Mucosa of descending colon (tissue), 3 donors: ENCODE results near the gene TXNRD2. TPM values are rescaled to one million over a fixed set of nuclear protein-coding genes. Genes with fewer than 3 reads are reported as not detected.

Experiments used
- ATAC-seq: fragments of 200-7000 bp; cut with Tn5 transposase; one replicate; pipeline ENCODE4 v1.9.1; 2020; ENCODE audit warnings: mild to moderate bottlenecking, moderate library complexity
- DNase-seq, 3 donors: peaks; one replicate each; pipeline ENCODE4 v3.0.0-alpha.2; 2020
- H3K36me3 ChIP-seq: fragments of 200-600 bp; one replicate; pipeline ENCODE4 v1.8.0; 2021; ENCODE audit warnings: low read depth, mild to moderate bottlenecking
- H3K4me1 ChIP-seq: fragments of 200-600 bp; one replicate; pipeline ENCODE4 v1.8.0; 2021; ENCODE audit warnings: low read depth, mild to moderate bottlenecking
- H3K4me3 ChIP-seq: fragments of 200-600 bp; one replicate; pipeline ENCODE4 v1.8.0; 2021; ENCODE audit warnings: mild to moderate bottlenecking
- H3K9me3 ChIP-seq: fragments of 200-600 bp; one replicate; pipeline ENCODE4 v1.8.0; 2021; ENCODE audit warnings: mild to moderate bottlenecking
- CTCF ChIP-seq: fragments of 200-600 bp; IDR thresholded peaks from one replicate; pipeline ENCODE4 v1.8.0; 2022; ENCODE audit warnings: antibody characterized with exemption, mild to moderate bottlenecking
- intact Hi-C, 2 donors: fragments of 100-400 bp; cut with DNase I in 1 of 2; cut with micrococcal nuclease in 1 of 2; formaldehyde crosslinking; loops; one replicate each; pipeline versions ENCODE4 v1.11.0 to v1.11.1; 2022; cut with DNase I, micrococcal nuclease
- total RNA-seq, 3 donors: library from RNA; stranded (reverse); fragmentation: NEBNext Ultra II Directional in 2 of 3; extraction: Animal tissue kit (Norgen Biotek cat#: 25700) in 2 of 3; gene quantifications; one replicate each; pipeline versions ENCODE4 v1.2.1 to v1.2.4, GENCODE V29; 2021 to 2023
- donor health status: DM: no; HTN: no; CAD: no; lungs with moderate emphysema.
- donor health status: DM: no; HTN: no; CAD: no.
- donor health status: DM: no; HTN: yes; CAD: no.

The TXNRD2 gene
- total RNA-seq, 3 donors from 2014 or later: 20.9 to 23.6 (median 22.6) TPM

- peaks cover 23% of the 10 kb centered on the region for H3K4me1 ChIP-seq
- no peaks in the 10 kb centered on the region for H3K9me3 ChIP-seq
- peaks cover 3% of the 10 kb centered on the region for H3K36me3 ChIP-seq
- no peak for ATAC-seq
- intact Hi-C loops: no loop called here
- TF ChIP-seq CTCF: no peak
- DNase-seq: peak in 2 of 3 donors; percentile 8 to 11
- no peak overlapping the region for H3K4me3 ChIP-seq
Measured at GRCh38 chr22:19958083-19959042, 16.7 kb upstream of the TXNRD2 start.

- ATAC-seq: no peak
- H3K36me3 ChIP-seq: no peaks in the 10 kb centered on the region
- no peak for TF ChIP-seq CTCF
- no peaks in the 10 kb centered on the region for H3K9me3 ChIP-seq
- intact Hi-C loops: no loop called here
- no peak overlapping the region for H3K4me3 ChIP-seq
- peak in 2 of 3 donors; percentile 19 to 45 for DNase-seq
- peaks cover 17% of the 10 kb centered on the region for H3K4me1 ChIP-seq
Measured at GRCh38 chr22:19957445-19957844, 15.8 kb upstream of the TXNRD2 start.

DNA sequence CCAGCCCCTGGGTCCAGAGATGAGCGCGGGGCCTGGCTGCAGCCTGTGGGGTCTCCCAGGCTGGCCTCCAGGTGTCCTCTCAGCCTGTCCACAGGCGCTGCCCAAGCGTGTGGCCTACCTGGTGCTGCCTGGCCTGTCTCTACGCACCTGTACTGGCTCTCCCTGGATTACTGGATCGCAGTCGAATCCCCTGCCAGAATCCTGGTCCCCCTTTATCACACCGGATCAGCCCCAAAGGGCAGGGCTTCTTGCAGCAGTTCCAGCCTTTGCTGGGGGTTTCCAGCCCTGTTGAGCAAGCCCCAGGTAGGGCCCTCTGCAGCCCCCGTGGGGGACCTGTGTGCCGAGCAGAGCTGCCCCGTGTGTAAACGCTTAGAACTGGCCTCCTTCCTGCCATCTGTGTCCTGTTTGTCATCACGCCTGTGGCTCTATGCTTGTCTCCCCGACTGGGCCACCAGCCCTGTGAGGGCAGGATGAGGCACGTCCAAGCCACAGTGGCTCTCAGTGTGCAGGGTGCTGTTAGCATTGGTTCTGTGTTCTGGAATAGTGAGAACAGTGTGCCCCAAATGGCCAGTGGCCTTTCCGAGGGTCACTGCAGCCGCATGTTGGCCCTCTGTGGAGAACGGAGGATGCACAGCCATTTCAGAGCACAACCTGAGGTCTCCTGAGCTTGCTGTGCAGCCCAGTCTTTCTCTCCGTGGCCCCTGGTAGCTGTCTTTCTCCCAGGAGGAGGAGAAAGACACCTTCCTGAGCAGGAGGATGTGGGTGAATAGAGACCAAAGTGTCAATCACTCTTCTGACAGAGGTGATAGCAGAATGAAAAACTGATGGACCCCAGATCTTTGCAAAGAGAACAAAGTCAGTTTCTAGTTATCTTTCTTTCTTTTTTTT, 13.9 kb upstream of the TXNRD2 start:
- DNase-seq: peak in 2 of 3 donors; percentile 19 to 44
- intact Hi-C loops: no loop called here
- no peak for ATAC-seq
- H3K9me3 ChIP-seq: no peaks in the 10 kb centered on the region
- no peak for TF ChIP-seq CTCF
- no peaks in the 10 kb centered on the region for H3K36me3 ChIP-seq
- H3K4me1 ChIP-seq: peaks cover 9% of the 10 kb centered on the region
- no peak overlapping the region for H3K4me3 ChIP-seq

- TF ChIP-seq CTCF: no peak
- no peaks in the 10 kb centered on the region for H3K9me3 ChIP-seq
- H3K36me3 ChIP-seq: no peaks in the 10 kb centered on the region
- peaks cover 3% of the 10 kb centered on the region for H3K4me1 ChIP-seq
- H3K4me3 ChIP-seq: no peak overlapping the region
- DNase-seq (no peak), ATAC-seq (no peak)
- intact Hi-C loops: no loop called here
Measured at GRCh38 chr22:19951346-19951745, 9.7 kb upstream of the TXNRD2 start.

DNA sequence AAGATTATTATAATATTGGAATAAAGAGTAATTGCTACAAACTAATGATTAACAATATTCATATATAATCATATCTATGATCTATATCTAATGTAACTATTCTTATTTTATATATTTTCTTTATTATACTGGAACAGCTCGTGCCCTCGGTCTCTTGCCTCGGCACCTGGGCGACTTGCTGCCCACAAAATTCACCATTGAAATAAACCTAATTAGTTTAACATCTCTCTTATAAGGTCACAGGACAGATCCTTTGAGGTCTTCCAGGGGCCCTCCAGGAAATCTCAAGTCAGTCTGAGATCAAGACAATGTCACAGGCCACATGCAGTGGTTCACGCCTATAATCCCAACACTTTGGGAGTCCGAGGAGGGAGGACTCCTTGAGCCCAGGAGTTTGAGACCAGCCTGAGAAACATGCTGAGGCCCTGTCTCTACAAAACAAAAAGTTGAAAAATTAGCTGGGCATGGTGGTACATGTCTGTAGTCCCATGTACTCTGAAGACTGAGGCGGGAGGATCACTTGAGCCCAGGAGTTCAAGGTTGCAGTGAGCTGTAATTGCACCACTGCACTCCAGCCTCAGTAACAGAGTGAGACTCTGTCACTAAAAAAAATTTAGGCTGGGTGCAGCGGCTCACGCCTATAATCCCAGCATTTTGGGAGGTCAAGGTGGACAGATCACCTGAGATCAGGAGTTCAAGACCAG, 6.6 kb upstream of the TXNRD2 start:
- no peak for TF ChIP-seq CTCF
- H3K9me3 ChIP-seq: no peaks in the 10 kb centered on the region
- intact Hi-C loops: no loop called here
- ATAC-seq (no peak), DNase-seq (peak in 2 of 3 donors; percentile 3 to 17)
- peaks cover 11% of the 10 kb centered on the region for H3K4me1 ChIP-seq
- no peak overlapping the region for H3K4me3 ChIP-seq
- no peaks in the 10 kb centered on the region for H3K36me3 ChIP-seq
